HG02610 (cell line): ENCODE results near the gene DGAT2L6.

ENCODE experiments used
- ATAC-seq: cut with Tn5 transposase; IDR thresholded peaks from one replicate; pipeline ENCODE4 v1.9.1; 2021; ENCODE audit warnings: mild to moderate bottlenecking, moderate library complexity; ENCODE audit not compliant: unreplicated experiment

DGAT2L6 gene, protein sequence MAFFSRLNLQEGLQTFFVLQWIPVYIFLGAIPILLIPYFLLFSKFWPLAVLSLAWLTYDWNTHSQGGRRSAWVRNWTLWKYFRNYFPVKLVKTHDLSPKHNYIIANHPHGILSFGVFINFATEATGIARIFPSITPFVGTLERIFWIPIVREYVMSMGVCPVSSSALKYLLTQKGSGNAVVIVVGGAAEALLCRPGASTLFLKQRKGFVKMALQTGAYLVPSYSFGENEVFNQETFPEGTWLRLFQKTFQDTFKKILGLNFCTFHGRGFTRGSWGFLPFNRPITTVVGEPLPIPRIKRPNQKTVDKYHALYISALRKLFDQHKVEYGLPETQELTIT

DNA sequence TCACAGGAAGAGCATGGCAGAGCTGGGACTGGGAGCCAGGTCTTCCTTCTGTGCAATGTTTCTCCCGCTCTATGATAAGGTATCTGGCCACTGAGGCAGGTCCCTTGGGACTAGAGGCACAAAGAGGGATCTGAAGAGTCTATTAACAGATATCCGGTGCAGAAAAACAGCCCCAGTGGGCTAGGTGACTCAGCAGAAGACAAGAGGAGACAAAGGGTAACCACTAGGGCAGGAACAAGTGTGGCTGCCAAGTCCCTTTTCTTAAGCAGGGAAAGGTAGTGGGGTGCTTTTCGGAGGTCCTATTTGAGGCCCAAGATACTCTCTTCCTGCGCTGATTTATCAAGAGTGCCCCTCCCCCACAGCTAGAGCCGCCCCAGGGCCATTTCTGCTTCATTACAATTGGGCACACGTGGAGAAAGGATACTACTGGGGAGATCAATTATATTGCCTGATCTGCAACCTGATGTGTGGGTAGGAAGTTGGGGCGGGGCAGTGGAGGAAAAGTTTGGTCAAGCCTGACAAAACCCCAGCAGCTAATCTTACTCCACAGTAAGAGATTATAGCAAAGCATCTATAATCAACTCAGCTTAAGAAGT lies at the start of gene DGAT2L6:
Gene DGAT2L6, plus strand, starts transcription at position 546 of the 596 bp plus-strand sequence. CDS start 100 bp downstream, outside the sequence.
- peak; percentile 74 for ATAC-seq

- no peak for ATAC-seq
These were observed 49.2 kb upstream of the DGAT2L6 start for GRCh38 chrX:70128071-70128470.

DNA sequence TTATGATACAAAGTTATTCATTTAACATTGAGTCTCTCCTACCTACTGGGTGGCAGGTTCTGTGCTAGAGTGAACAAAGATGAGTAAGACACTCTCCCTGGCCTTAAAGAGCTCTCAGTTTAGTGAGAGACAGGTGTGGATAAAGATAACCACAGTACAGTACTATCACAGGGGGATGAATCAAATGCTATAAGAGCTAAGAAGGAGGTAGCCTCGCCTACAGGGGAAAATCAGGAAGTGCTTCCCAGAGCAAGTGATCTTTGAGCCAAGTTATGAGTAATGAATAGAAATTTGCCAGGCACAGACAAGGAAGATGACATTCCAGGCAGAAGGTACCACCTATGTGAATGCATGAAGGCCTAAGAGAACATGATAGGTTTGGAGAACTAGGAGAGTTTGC lies 47.5 kb upstream of the DGAT2L6 start:
- no peak for ATAC-seq

DNA sequence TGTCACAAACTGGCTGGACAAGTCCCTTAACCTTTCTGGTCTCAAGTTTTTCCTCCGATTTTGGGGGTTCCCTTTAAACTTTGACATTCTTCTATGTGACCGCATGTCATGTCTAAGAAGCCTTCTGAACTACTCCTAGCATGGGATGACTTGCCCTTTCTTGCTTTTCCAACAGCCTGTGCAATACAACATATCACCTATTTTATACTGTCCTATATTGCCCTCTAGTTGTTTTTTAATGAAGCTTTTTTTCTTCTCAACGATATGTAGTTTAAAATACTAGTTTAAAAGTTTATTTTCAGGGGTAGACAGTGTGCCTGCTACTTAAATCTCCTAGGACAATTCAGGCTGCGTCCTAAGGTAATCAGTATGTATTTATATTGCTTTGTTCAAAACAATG lies 45.1 kb upstream of the DGAT2L6 start:
- no peak for ATAC-seq

DNA sequence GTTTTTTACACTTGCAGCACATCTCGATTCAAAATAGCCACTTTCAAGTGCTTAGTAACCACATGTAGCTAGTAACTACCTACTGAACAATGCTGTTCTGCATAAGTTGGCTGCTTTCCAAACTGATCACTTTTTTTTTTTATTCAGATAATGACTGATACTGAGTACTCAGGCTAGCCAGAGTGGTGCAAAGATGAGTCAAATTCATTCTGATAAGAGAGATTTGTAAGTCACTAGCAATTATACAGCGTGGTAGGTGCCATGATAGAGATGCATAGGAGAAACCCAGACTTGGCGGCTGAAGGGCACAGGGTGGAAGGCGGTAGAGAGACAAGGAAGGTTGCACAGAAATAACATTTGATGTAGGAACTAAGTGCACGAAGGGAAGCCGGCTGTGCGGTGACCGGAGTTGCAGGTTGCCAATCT lies 44.4 kb upstream of the DGAT2L6 start:
- peak; percentile 27 for ATAC-seq

DNA sequence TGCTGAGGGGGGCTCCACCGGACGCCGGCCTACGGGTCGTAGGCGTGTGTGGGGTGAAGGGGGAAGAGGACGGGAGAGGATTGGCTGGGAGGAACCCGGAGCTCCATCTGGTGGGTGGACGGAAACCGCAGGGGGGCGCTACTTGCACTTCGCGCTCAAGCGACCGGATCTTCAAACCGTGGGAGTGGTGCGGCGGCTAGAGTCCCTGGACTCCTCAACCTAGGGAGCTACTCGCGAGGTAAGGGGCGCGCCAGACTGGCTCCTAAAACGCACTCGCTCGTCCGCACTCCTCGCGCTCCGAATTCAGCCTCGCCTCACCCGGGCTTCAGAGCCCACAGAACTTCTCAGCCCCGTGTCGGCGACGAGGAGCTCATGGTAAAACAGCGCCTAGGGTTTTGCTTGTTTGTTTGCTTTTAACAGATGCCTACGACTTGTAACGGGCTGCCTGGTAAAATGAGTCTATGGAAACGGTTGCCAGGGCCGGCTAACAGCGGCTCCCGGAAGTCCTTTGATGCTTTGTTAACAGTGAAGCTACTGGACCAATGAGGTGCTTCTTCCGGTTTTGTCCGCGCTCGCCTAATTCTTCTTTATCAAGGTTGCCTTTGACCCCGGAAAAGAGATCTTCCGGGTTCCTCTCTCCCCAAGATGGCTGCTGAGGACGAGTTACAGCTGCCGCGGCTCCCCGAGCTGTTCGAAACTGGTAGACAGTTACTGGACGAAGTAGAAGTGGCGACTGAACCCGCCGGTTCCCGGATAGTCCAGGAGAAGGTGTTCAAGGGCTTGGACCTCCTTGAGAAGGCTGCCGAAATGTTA lies 43.8 kb upstream of the DGAT2L6 start, which contains the start of gene IGBP1:
Gene IGBP1, plus strand, starts transcription at position 145 of the 813 bp plus-strand sequence. Its CDS starts 501 bp downstream, at position 646.
- peak; percentile 93 for ATAC-seq

- ATAC-seq, result peak; percentile 4
These were observed 43.2 kb upstream of the DGAT2L6 start for GRCh38 chrX:70134116-70134477.

GRCh38 chrX:70138622-70139021 lies 38.7 kb upstream of the DGAT2L6 start:
- ATAC-seq, result no peak

DNA sequence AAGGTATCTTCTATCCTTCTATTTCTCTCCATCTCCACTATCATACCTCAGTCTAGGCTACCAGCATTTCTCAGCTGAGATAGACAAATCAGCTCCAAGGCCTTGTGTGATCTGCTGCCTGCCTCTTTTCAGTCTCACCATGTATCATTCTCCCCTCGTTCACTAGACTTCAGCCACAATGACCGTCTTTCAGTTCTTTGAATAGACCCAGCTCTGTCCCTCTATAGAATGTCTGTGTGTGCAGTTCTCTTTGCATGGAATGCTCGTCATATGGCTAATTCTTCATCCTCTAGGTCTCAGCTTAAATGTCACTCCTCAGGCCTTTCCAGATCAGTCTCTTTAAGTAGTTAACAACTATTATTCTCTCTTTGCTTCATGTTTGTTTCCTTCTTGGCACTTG lies 37.5 kb upstream of the DGAT2L6 start:
- ATAC-seq, result no peak

DNA sequence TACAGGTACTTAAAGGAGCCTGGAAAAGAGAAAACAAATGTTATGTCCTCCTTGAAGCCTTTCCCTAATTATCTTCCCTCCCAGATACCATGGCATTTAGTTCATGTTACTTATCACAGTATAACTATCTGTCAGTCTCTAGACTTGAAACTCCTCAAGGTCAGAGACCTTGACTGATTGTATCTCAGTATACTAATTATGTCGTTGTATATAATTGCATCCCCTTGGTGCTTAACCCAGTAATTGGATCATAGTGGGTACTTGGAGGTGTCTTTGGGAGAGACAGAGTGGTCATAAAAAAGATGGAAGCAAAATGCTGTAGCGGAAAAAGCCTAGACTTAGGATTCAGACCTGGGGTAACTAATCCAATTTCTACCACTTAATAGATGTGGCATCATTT lies 35.9 kb upstream of the DGAT2L6 start:
- ATAC-seq, result no peak

GRCh38 chrX:70166601-70167590 lies 10.4 kb upstream of the DGAT2L6 start:
- ATAC-seq, result no peak

GRCh38 chrX:70168238-70169188 lies 8.8 kb upstream of the DGAT2L6 start:
- peak; percentile 54 for ATAC-seq

DNA sequence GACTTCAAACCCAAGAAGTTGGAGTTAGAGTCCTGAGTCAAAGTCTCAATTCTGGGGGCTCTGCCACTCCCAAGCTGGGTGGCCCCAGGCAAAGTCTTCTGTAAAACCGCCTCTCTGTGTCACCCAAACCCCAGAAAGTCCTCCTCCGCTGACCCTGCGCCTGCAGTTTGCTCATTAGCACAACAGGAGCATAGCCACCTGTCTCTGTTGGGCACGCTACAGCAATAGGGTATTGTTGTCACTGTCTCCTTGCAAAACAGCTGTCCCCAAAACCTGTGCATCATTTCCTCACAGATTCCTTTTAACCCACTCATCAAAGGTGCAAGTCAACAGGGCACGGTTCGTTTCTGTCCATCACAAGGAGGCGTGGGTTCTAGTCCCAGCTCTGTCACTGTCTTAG lies 8.0 kb upstream of the DGAT2L6 start:
- ATAC-seq, result no peak

GRCh38 chrX:70171624-70172023 lies 5.7 kb upstream of the DGAT2L6 start:
- ATAC-seq, result no peak

- ATAC-seq, result no peak
These were observed 5.1 kb upstream of the DGAT2L6 start for GRCh38 chrX:70172221-70172620.

DNA sequence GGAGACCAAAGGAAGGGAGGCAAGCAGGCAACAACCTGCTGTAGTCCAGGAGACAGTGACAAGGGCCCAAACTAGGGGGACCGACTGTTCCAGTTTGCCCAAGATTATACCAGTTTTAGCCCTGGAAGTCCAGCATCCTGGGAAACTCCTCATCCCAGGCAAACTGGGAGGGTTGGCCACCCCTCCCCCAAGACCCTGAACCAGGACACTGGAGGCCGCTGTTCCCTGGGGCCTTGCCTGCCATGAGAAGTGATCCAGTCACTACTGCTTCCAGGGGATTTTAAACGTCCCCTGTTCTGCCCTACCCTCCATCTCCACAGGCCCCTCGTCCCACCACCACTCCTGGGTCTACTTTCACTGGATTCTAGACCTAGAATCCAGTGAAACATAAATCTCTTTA lies 4.3 kb upstream of the DGAT2L6 start:
- ATAC-seq, result no peak

GRCh38 chrX:70174754-70175153 lies 2.5 kb upstream of the DGAT2L6 start:
- no peak for ATAC-seq

GRCh38 chrX:70175338-70175737 lies 1.9 kb upstream of the DGAT2L6 start:
- ATAC-seq, result no peak

- no peak for ATAC-seq
These were observed 5.8 kb downstream of the DGAT2L6 start for GRCh38 chrX:70183091-70183490.
